Measurements from ENCODE around the gene TMF1.

GRCh38 chr3:69088063-69088462, 35.9 kb upstream of the TMF1 start:
- TF ChIP-seq CTCF (IDR thresholded peaks at IDR 0.05) (no peak), POLR2A (IDR thresholded peaks at IDR 0.05) (no peak)

Measured in adrenal gland (tissue), 5 donors.